ENCODE measurements around the gene SHLD2.
"Not testable (repeated sequence)": the region's sequence is repeated elsewhere in the genome, so short reads cannot be mapped to it uniquely, and the experiment has no call there.

The SHLD2 gene

GRCh38 chr10:87184421-87184820 is 89.4 kb downstream of the SHLD2 start:
- intact Hi-C loops (cut with DNase I): not testable (repeated sequence)

GRCh38 chr10:87186016-87186415 is 91.0 kb downstream of the SHLD2 start:
- DNase-seq; intact Hi-C loops (cut with DNase I): not testable (repeated sequence)

More at GRCh38 chr10:87184421-87184820, 89.4 kb downstream of the SHLD2 start:
- DNase-seq: peak in 4 of 42 donors; percentile 2 to 19 (median 5)

- DNase-seq; intact Hi-C loops (cut with DNase I): not testable (repeated sequence)
These were observed 92.6 kb downstream of the SHLD2 start for GRCh38 chr10:87187573-87187972.

- DNase-seq; intact Hi-C loops (cut with DNase I): not testable (repeated sequence)
These were observed 96.8 kb downstream of the SHLD2 start for GRCh38 chr10:87191841-87192240.

GRCh38 chr10:87200924-87201323 is 105.9 kb downstream of the SHLD2 start:
- intact Hi-C loops (cut with DNase I); DNase-seq: not testable (repeated sequence)

DNA sequence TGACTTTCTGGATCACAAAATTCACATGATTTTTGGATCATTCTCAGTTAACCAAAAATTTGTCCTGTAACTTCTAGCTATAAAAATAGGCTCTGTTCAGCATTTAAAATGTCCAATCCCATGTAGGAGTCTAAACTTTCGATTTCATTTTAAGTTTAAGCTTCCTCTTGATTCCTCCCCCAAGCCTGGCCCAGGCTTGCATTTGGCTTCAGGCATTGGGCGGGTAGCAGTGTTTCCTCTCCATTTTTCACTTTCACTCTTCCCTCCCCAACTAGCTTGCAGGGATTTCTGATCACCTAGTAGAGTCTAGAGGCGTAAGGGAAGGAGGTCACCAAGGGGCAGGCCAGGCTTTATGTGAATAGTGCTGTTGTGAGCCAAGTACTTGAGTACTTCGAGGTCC is 109.8 kb downstream of the SHLD2 start:
- DNase-seq; intact Hi-C loops (cut with DNase I): not testable (repeated sequence)

DNA sequence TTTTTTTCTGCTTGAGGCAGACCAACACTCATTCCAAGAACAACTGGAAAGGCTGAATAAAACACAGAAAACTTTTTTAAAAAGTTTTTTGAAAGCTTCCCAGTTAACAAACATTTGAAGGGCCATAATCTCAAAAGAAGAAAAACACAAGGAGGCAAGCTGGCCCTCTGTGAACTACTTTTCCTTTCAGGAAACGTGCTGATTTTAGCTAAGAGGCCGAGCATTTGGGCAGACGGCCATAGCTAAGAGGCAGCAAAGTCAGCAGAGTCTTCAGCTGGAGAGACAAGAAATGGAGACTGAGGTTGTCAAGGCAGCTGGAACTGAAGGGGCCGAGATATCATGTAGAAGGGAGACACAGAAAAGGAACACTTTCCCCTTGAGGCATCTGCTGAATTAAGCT is 111.9 kb downstream of the SHLD2 start:
- intact Hi-C loops (cut with DNase I); DNase-seq: not testable (repeated sequence)

DNA sequence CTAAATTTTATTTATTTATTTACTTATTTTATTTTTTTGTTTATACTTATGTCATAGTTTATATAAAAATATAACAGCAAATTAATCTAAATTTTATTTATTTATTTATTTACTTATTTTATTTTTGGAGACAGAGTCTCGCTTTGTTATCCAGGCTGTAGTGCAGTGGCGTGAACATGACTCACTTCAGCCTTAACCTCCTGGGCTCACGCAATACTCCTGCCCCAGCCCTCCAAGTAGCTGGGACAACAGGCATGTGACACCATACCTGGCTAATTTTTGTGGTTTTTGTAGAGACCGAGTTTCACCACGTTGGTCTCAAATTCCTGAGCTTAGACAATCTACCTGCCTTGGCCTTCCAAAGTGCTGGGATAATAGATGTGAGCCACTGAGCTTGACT is 115.3 kb downstream of the SHLD2 start:
- intact Hi-C loops (cut with DNase I); DNase-seq: not testable (repeated sequence)

- intact Hi-C loops (cut with DNase I); DNase-seq: not testable (repeated sequence)
These were observed 116.8 kb downstream of the SHLD2 start for GRCh38 chr10:87211848-87212247.

- not testable (repeated sequence) for DNase-seq
These were observed 118.3 kb downstream of the SHLD2 start for GRCh38 chr10:87213150-87213765.

DNA sequence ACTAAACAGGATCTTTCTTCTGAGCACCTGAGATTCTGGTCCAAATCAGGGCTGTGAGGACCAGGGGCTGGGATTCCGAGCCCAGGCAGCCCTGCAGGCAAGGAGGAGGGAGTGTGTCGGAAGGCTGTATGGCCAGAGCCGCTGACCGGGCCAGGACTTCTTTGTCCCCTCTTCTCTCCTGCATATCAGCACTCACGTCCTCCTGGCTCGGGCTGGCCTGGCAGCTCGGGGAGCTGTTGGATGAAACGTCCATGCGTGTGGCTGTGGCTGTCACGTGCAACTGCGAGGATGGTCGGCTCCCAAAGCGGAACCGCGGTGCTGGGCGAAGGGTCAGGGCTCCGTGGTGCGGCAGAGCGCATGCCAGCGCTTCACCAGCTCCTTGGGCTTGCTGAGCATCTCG is 118.8 kb downstream of the SHLD2 start:
- DNase-seq: peak in 1 of 42 donors; percentile 24
- intact Hi-C loops (cut with DNase I): not testable (repeated sequence)

More at GRCh38 chr10:87213150-87213765, 118.3 kb downstream of the SHLD2 start:
- intact Hi-C loops (cut with DNase I): not testable (repeated sequence)

DNA sequence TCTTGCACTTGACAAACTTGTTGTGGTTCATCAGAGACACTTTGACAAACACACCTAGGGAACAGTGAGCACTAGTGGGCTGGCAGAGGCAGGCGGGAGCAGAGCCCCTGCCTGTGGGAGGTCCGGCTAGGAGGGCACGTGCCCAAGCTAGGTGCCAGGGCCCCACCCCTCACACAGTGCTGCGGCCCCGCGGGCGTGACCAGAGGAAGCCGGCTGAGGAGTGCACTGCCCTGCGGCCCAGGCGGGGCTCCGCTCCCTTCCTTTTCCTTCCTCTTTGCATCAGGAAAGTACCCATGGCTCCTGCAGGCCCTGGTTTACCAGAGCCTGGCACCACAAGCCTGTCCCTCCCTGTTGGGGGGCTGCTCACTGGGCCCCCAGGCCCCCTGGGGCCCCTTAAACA is 121.1 kb downstream of the SHLD2 start:
- intact Hi-C loops (cut with DNase I); DNase-seq: not testable (repeated sequence)

- intact Hi-C loops (cut with DNase I): not testable (repeated sequence)
These were observed 124.4 kb downstream of the SHLD2 start for GRCh38 chr10:87219370-87219769.

DNA sequence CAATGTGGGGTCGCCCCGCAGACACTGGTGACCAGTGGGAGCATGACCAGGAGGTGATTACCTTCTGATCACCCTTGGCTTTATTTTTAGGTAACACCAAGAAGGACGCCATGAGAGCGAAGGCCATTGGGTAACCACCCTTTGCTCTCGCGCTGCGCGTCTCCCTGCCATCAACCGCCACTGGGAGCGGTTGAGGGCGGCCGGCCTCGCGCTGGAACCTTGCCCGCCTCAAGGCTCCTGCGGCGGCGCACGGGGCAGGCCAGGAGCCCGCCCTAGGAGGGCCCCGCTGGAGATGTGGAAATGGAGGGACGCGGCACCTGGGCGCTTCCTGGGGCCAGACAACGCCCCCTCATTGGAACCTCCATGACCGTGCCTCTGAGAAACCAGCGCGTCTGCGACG is 127.8 kb downstream of the SHLD2 start:
- intact Hi-C loops (cut with DNase I); DNase-seq: not testable (repeated sequence)

More at GRCh38 chr10:87219370-87219769, 124.4 kb downstream of the SHLD2 start:
- not testable (repeated sequence) for DNase-seq

DNA sequence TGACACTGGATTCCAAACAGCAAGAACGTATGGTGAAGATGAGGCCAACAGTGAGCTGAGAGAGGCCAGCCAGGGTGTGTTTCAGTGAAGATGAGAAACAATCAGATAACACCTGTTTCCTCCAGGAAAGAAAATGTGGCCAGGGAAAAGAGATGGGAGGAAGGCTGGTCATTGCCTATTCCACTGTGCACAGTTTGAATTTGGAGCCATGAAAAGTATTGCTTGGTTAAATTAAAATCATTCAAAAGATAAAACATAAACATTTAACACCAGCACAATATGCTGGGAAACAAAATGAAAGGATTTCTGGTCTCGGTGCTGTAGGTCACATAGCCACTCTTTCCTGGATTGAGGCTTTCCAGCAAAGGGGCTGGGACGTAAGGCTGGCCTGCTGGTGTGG is 130.1 kb downstream of the SHLD2 start, which contains the start of gene NUTM2A:
Gene NUTM2A (plus strand): TSS at position 301 of the 400 bp plus-strand sequence. CDS start 383 bp downstream, outside the sequence.
- intact Hi-C loops (cut with DNase I); DNase-seq: not testable (repeated sequence)

- DNase-seq; intact Hi-C loops (cut with DNase I): not testable (repeated sequence)
These were observed 133.2 kb downstream of the SHLD2 start for GRCh38 chr10:87228247-87228646.

DNA sequence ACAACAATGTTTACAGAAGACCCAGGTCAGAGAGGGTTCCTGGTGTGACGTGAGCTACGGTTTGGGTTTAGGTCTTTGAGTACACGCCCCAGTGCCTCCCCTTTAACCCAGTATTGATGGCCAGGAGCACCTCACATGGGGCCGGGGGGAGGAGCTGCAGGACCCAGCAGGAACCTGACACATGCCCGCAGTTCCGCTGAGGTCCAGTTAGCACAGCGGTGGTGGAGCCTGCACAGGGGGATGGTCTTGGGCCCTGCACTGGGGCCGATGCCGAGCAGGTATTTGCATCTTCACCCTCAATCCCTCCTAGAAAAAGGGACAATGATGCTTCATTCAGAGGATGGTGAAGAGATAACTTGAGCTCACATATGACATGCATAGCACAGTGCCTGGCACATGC is 134.2 kb downstream of the SHLD2 start:
- DNase-seq; intact Hi-C loops (cut with DNase I): not testable (repeated sequence)

DNA sequence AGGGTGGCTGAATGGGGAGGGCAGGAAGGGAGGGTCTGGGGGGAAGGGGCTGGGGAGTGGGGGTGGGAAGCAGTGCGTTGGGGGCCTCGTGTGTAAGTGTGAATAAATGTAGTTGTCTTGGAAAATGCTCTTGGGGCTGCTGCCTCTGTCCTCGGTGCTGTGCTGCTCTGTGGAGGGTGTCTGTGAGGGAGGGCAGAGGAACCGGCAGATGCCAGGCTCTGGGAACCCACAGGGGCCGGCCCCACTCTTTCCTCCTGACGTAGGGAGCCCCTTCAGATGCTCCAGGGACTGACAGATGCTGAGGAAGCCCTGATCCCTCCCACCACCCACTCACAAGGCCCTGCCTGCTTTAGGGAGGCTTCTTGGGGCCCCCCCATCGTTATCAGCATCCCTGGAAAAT is 139.8 kb downstream of the SHLD2 start:
- intact Hi-C loops (cut with DNase I); DNase-seq: not testable (repeated sequence)

DNA sequence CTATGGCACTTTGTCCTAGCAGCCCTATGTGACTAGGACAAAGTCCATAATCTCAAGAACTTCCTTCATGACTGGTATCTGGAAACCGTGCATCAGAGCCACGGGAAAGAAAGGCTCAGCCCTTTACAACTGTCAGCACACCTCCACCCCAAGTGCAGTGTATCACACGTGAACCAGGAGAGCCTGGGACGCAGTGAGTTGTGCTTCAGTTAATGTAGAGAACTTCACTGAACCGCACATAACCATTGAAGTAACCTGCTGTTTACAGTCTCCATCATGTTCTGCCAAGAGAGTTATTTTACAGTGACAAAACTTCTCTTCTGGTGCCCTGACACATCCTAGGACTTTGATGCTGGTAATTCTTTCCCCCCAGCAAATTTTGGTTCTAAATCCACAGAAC is 142.2 kb downstream of the SHLD2 start:
- DNase-seq; intact Hi-C loops (cut with DNase I): not testable (repeated sequence)

GRCh38 chr10:87239346-87239808 is 144.4 kb downstream of the SHLD2 start:
- DNase-seq; intact Hi-C loops (cut with DNase I): not testable (repeated sequence)

Measured in head of caudate nucleus (tissue), 42 donors.